SKM-1 treated with dmso at 0.1 percent for 144 hours (cell line): ENCODE data around the gene KCNJ6.
"Not testable (repeated sequence)": the region's sequence is repeated elsewhere in the genome, so short reads cannot be mapped to it uniquely, and the experiment has no call there.

Source experiments
- DNase-seq: peaks from one replicate; lab custom pipeline; 2025; ENCODE audit not compliant: unreplicated experiment; lab: John Stamatoyannopoulos, UW

The KCNJ6 gene

DNA sequence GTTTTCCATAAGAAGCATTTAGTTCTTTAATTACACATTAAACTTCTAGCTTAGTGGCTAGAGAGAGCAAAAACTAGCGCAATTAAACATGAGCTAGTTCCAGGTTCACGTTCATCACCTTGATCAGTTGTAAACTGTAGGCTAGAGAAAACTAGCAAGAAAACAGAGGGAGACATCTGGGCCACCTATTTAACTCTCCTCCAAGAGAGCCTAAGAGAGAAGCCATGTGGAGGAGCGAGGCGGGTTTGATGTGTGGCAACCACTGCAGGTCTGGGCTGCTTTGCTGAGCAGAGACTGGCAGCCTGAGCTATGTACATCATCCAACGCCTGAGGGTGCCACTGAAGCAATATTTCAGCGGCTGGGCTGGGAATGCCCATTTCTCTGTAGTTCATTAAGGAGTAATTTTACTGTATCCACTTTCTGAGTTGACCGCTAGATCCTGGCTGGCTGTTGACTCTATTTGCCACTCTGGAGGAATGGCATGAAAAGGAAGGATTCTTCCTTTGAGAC lies 296.7 kb downstream of the KCNJ6 start:
- no peak for DNase-seq

DNA sequence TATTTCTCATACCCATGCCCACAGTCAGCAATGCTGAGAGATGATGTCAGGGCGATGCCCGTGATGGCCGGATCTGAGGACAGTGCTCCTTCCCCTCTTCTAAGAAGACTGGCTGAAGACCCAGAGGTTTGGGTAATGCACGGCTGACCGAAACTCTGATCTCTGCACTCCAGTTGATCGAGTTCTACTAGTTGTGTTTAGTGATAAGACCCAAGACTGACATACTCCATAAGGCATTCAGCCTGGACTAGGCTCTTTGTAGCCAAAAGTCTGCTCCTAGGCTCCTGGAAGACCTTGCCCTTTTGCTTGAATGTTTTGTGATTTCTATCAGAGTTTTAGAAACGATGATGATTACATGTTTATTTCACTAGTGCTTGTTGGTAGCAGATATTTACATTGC lies 298.2 kb downstream of the KCNJ6 start:
- no peak for DNase-seq

GRCh38 chr21:37615962-37616361 lies 300.3 kb downstream of the KCNJ6 start:
- DNase-seq: no peak

GRCh38 chr21:37614351-37614875 lies 301.8 kb downstream of the KCNJ6 start:
- DNase-seq: no peak

- DNase-seq: no peak
These were observed 309.2 kb downstream of the KCNJ6 start for GRCh38 chr21:37607081-37607480.

- no peak for DNase-seq
These were observed 309.7 kb downstream of the KCNJ6 start for GRCh38 chr21:37606549-37606948.

DNA sequence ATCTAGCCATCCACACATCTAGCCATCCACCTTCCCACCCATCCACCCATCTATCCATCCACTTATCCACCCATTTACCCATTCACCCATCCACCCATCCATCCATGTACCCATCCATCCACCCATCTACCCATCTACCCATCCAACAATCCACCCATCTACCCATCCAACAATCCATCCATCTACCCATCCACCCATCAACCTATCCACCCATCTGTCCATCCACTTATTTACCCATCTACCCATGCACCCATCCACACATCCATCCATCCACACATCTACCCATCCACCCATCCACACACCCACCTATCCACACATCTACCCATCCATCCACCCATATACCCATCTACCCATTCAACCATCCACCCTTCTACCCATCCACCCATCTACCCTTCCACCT lies 311.3 kb downstream of the KCNJ6 start:
- no peak for DNase-seq

DNA sequence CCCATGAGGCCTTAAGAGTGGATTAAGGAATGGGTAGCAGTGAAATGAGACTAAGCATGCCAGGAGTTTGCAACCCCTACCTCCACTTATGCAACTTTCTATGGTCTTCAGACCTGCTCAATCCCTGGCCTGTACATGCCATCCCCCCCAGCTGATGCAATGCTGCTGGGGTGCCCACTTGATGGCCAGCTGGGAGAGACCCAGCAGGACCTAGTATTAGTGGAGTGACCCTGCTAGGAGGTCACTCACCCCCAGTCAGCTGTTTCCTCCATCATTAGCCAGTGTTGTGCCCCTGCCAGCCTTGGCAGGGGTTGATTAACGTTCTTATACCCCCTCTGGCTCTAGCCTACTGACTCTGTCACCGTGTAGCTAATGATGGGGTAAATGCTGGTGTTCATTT lies 313.1 kb downstream of the KCNJ6 start:
- DNase-seq: no peak

GRCh38 chr21:37601915-37602314 lies 314.3 kb downstream of the KCNJ6 start:
- no peak for DNase-seq

DNA sequence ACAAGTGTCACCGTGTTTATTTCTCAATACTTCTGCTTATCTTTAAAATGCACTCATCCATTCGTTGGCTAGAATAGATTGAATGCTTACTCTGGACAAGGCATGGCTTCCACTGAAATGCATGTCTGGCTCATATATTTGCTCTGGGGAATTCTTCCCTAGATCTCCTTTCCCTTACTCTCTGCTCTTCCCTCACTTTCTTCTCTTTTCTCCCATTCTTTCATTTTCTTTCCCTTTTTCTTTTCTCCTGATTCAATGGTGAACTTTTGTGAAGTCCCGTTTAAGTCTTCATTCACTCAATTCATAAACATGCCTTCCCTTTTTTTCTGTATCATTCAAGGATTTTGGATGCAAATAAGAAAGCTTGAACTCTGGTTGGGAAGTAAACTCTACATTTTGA lies 315.2 kb downstream of the KCNJ6 start:
- DNase-seq: no peak

DNA sequence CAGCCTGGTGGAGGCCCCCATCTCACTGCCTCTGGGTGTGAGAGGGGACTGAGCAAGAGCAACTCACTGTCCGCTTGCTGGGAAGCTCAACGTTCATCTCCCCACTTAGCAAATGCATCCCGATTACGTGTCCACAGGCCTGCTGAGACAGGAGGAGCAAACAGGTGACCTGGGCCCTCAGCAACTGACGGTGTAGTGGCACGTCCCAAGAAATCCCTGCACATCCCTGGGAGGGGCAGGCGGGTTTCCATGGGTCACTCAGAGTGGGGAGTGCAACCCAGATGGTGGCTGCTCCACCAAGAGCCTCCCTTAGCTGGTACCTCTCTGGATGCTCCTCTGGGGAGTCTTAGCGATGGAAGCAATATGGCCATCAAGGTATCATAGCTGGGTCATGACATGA lies 320.3 kb downstream of the KCNJ6 start:
- no peak for DNase-seq

GRCh38 chr21:37594472-37594951 lies 321.7 kb downstream of the KCNJ6 start:
- no peak for DNase-seq

- no peak for DNase-seq
These were observed 322.4 kb downstream of the KCNJ6 start for GRCh38 chr21:37593740-37594471.

GRCh38 chr21:37593015-37593414 lies 323.2 kb downstream of the KCNJ6 start:
- DNase-seq: no peak

GRCh38 chr21:37592496-37592895 lies 323.8 kb downstream of the KCNJ6 start:
- DNase-seq: no peak

GRCh38 chr21:37591994-37592393 lies 324.3 kb downstream of the KCNJ6 start:
- not testable (repeated sequence) for DNase-seq

- DNase-seq: not testable (repeated sequence)
These were observed 325.4 kb downstream of the KCNJ6 start for GRCh38 chr21:37590836-37591235.

DNA sequence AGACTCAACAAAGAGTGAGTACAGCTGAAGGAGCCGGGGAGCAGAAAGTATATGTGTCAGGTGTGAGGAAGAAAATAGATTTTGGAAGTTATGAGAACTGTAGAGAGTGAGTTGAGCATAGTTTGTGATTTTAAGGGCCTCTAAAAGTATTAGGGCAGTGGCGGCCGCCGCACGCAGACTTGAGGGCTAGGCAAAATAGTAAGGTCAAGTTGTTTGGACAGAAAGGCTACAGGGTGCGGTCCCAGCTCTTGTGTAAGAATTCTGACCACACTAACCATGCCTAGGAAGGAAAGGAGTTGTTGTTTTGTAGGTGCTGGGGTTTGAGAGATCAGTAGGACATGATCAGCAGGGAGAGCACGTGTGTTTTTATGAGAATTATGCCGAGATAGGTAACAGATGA lies 327.6 kb downstream of the KCNJ6 start:
- DNase-seq: not testable (repeated sequence)

- DNase-seq: no peak
These were observed 328.6 kb downstream of the KCNJ6 start for GRCh38 chr21:37587635-37588177.

GRCh38 chr21:37587203-37587602 lies 329.1 kb downstream of the KCNJ6 start:
- DNase-seq: no peak

- peak; percentile 11 for DNase-seq
These were observed 333.7 kb downstream of the KCNJ6 start for GRCh38 chr21:37582590-37582989.

DNA sequence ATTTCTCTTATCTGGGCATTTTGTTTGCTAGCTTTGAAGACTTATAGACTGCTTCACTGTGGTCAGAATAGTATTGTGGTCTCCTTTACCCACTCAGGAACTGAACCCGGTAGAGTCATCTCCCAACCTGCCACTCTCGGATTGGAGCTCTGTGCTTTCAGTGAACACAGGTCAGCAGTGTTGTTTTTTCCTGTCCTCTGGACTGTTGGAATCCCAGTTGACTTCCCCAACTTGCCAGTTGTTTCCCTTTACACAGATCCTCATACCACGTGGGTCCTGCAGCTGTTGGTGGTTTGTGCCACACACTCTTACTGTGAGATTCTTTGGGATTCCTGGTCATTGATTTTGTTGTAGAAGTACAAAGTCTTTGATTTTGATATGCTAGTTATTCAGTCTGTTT lies 335.6 kb downstream of the KCNJ6 start:
- DNase-seq: no peak
